SH-SY5Y (cell line): Measurements from ENCODE around the gene PDE1A.

Source experiments
- GATA2 ChIP-seq: IDR thresholded peaks from 2 replicates; pipeline ENCODE4 v1.6.1; 2011; ENCODE audit warnings: mild to moderate bottlenecking, low read depth, low read length
- GATA3 ChIP-seq: IDR thresholded peaks from 2 replicates; pipeline ENCODE4 v1.6.1; 2011; ENCODE audit warnings: low read depth, mild to moderate bottlenecking, low read length, moderate library complexity

GRCh38 chr2:182166841-182167240, 260.0 kb downstream of the PDE1A start:
- TF ChIP-seq GATA2 (no peak), GATA3 (no peak)
